ENCODE data around the gene ZNHIT3.
"Not testable (repeated sequence)": the region's sequence is repeated elsewhere in the genome, so short reads cannot be mapped to it uniquely, and the experiment has no call there.

ZNHIT3 gene

DNA sequence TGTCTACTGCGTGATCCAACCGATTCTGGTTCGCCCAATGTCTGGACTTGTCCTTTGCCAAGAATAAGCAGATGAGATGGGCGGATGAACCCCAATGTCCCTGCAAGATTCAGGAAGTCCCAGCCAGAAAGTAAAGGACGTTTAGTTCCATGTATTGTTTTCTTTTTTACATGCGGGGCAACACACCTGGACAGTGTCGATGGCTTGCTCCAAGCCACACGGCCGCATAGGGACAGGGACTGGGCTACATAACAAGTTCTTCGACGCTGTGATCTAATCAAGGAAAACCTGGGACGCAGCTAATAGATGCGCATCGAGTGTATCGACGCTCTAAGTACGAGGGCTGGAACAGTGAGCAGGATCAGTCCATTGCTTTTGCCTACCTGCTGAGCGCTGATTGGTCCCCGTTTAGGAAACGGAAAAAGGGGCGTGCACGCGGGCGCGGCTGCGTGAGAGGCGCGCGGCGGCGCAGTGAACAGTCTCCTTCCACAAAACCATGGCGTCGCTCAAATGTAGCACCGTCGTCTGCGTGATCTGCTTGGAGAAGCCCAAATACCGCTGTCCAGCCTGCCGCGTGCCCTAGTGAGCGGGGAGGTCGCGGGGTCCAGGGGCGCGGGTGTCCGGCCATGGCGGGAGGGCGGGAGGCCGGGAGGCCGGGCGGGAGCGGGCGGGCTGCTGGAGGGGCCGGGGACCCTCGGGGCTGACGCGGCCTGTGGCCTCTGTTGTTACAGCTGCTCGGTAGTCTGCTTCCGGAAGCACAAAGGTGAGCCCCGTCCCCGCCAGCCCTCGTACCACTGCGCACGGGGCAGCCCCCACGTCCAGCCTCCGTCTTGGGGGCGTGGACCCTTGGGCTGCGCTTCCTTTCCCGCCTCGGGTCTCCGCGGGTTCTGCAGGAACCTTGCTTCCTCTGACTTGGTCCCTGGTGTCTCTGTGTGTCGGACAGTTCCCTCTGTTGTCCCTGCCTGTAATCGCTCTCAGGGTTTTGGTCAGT lies at the start of gene ZNHIT3:
TSS of gene ZNHIT3 (plus strand) at position 478 of the 991 bp plus-strand sequence. CDS start at position 497, 19 bp downstream.
- in situ Hi-C loops (cut with HindIII; ENCODE audit: low sequenced_read_pairs) = loop anchor here (25.0 kb wide), 1 partner anchor 624 kb away; the partner anchor contains the start of gene HEATR9

DNA sequence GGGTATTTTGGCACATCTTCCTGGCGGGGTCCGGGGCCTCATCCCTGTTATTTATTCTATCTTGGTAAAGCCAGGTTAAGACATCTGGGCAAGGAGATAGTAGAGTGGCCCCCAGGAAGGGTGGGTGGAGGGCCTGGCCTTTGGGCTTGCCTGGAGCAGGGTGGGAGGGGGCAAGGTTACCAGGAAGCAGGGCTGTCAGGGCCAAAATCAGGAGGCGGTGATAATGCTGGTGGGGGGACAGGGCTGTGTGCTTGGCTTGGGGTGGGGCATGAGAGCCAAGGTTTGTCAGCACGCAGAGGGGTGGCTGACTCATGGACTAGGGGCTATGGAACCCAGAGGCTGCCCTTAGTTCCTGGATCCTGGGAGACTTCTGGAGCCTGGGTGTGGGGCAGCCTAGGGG lies 44.7 kb upstream of the ZNHIT3 start:
- in situ Hi-C loops (cut with HindIII; ENCODE audit: low sequenced_read_pairs) = not testable (repeated sequence)

DNA sequence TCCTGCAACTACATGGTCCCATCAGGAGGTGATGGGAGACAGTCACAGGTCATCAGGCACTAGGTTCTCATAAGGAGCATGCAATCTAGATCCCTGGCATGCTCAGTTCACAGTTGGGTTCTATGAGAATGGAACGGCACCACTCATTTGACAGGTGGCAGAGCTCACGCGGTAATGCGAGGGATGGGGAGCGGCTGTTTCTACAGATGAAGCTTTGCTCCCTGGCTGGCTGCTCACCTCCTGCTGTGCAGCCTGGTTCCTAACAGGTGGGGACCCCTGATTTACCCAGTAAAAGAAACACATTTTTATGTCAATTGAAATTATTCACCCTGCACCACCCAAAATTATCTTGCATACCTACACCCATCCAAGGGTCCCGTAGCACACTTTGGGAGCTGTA lies 42.7 kb upstream of the ZNHIT3 start:
- in situ Hi-C loops (cut with HindIII; ENCODE audit: low sequenced_read_pairs) = no loop called here

DNA sequence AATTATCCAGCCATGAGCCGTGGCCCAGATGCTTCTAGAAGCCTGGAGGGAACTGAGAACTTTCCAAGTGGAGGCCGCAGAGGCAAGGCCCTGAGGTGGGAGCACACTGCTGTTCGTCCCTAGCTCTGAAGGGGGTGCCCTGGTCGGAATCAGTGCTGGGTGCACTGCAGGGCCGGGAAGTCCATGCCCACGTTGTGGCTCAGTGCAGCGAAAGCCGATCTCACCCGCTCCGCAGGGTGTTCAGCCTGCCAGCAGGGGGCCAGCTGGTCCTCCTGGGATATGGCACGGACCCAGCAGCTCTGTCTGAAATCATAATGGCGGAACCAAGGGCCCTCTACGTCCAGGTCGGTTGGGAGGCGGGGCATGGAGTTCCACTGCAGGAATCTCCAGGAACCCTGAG lies 36.5 kb upstream of the ZNHIT3 start:
- in situ Hi-C loops (cut with HindIII; ENCODE audit: low sequenced_read_pairs) = not testable (repeated sequence)

DNA sequence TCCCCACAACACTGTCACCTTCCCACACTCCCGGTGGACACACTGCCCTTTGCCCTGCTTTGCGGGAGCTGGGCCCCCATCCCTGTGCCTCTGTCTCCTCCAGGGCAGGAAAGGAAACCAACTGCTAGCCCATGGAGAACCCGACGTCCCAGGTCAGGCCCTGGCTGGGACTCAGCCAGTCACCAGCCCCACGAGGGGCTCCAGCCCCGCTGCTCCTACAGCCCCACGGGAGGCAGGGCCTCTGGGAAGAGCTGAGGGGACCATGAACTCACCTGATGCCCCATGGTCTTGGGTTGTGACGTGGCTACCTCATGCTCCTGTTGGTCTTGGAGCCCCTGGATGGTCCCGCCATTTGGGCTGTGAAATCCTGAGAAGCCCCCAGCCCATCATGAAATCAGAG lies 33.6 kb upstream of the ZNHIT3 start:
- in situ Hi-C loops (cut with HindIII; ENCODE audit: low sequenced_read_pairs) = not testable (repeated sequence)

DNA sequence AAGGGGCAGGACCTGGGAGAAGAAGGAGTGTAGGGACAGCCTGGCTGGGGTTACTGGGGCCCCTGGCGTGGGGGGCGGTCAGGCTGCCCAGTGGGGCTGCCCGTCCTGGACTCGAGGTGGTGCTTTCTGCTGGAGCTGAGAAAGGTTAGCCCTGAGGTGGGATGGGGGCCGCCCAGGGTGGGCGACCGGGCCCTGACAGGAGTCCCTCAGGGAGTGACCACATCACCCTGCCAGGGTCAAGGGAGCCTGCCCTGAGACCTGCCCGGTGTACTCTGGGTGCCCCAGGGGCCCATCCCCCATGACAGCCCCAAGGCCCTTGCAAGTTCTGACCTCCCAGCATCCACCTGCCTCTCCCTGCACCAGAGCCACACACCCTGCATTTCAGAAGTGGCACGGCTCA lies 28.8 kb upstream of the ZNHIT3 start:
- in situ Hi-C loops (cut with HindIII; ENCODE audit: low sequenced_read_pairs) = not testable (repeated sequence)

DNA sequence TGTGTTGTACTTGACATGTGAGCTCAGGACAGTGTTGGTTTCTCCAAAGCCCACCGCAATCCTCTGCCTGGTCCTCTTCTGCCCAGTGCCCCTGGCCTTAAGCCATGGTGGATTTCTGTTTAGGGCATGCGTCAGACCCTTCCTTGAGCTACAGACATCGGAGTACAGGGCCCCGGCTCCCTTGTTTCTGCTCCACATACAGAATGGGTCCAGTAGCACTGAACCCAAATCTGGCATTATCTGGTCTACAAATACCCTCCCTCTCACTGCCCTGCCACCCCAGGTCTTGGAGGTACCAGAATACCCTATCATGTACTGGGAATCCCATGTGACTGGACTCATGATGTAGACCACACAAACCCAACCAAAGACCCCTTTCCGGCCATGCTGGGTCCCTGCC lies 27.4 kb upstream of the ZNHIT3 start:
- in situ Hi-C loops (cut with HindIII; ENCODE audit: low sequenced_read_pairs) = no loop called here

DNA sequence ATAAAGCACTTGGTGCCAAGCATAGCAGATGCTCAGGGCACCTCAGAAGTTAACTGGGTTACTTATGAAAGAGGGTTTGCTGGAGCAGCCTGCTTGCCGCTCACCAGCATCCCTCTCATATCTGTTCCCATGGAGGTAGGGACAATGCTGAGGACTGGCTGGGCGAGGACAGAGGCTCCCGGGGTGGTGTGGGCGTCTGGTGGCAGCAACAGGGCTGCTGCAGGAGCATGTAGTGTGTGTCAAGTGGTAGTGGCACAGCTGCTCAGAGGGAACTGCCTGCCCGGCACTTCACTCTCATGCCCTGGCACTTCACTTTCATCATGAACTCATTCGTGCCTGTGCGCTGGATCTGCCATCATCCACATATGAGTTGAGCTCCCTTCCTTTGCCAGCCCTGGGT lies 26.9 kb upstream of the ZNHIT3 start:
- in situ Hi-C loops (cut with HindIII; ENCODE audit: low sequenced_read_pairs) = no loop called here

DNA sequence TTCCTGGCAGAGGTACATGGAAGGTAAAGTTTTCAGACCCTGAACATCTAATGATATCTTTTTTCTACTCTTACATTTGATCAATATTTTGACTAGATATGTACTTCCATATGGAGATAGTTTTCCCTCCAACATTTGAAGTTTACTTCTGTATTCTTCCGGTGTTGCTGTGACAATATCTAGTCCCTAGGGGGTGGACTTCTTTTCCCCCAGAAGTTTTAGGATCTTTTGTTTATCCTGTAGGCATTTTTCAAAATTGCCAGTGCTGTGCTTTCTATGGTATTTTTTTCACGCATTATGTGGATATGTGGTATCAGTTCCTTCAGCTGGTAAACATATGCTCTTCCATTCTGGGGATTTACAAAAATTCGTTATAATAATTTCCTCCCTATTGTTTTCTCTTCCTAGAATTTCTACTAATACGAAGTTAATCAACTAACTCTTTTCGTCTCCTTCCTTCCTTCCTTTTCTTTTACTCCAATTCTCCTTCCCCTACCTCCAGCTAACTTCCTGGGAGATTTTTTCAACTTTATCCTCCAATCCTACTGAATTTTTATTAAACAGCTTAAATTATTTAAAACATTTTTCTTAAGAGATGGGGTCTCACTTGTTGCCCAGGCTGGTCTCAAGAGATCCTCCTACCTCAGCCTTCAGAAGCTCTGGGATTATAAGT lies 26.1 kb upstream of the ZNHIT3 start:
- in situ Hi-C loops (cut with HindIII; ENCODE audit: low sequenced_read_pairs) = no loop called here

DNA sequence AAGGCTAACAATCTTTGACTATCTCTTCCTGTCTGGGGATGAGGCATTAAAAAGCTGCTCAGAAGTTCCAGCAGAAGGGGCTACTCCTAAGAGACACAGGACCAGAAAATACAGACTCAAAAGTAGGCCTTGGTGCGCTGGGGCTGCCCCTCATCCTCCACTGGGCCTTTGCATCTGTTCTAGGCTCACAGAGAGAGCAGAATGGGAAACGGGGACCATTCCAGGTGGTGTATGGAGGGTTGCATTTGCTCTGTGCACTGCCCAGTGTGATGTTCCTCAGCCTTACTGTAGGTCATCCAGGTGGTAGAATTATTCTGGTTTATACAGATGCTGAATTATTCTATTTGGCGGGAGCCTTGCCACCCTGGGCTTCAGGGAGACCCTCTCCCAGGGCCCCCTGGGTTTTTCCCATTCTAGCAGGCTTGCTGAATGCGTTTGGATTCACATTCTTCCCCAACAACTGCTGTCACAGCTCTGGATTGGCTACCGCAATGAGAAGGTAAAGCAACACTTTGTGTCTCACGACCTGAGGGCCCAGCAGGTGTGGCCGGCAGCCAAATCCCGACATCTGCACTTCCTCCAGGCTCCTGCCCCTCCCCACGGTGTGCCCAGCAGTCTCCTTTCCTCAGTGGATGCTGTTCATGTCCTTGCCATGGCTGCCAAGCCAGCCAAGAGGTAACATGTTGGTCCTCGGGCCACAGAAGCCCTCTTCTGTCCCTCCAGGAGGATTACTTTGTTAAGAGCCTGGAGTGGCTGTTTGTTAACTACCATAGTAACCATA lies 25.0 kb upstream of the ZNHIT3 start:
- in situ Hi-C loops (cut with HindIII; ENCODE audit: low sequenced_read_pairs) = no loop called here

DNA sequence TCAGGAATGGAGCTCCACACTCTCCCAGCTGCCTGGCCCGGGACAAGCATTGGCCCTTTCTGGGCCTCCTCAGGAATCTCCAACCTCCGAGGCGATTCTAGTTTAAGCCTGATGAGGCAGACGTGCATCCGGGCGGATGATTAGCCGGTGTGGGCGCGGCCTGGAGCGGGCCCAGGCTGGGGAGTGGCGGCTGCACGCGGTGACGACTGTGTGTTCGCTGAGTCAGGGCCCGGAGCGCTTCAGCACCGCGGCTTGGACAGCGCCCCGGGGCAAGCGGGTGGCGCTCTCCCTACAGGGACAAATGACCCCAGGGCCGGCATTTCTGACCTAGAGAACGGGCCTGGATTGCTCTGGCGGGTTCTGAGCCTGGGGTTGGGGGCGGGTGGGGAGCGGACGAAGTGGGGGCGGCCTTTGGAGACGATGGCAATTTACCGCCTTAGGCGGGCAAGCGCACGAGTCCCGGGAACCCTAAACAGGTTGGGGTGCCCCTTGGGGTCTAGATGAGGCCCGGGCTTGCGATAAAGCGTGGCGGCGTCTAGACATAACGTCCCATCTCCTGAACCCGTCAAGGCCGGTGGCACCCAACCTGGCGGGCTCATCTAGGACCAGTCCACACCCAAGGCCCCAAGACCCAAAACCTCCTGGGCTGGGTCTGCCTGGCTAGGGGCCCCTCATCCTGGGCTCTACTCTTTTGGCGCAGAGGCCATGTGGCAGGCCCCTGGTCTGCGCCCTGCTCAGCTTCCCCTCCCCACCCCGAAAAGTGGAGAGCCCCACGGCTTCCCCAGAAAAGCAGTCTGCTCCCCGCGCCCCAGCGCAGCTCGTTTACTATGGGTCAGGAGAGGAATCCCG lies 22.3 kb upstream of the ZNHIT3 start:
- in situ Hi-C loops (cut with HindIII; ENCODE audit: low sequenced_read_pairs) = no loop called here

DNA sequence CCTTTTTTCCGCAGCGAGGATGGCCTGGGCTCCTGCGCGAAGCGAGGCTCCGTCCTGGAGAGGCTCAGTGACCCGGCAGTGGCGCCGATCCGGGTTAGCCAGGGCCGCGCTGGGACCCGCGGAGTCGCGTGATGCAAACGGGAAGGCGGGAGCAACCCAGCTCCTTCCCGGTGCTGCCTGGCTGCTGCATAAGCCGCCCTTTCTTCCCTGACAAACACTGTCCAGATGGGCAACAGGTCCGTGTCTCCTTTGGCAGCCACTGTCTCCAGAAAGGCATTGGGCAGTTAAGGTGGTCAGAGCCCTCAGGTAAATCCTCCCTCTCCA lies 21.8 kb upstream of the ZNHIT3 start:
- in situ Hi-C loops (cut with HindIII; ENCODE audit: low sequenced_read_pairs) = no loop called here

DNA sequence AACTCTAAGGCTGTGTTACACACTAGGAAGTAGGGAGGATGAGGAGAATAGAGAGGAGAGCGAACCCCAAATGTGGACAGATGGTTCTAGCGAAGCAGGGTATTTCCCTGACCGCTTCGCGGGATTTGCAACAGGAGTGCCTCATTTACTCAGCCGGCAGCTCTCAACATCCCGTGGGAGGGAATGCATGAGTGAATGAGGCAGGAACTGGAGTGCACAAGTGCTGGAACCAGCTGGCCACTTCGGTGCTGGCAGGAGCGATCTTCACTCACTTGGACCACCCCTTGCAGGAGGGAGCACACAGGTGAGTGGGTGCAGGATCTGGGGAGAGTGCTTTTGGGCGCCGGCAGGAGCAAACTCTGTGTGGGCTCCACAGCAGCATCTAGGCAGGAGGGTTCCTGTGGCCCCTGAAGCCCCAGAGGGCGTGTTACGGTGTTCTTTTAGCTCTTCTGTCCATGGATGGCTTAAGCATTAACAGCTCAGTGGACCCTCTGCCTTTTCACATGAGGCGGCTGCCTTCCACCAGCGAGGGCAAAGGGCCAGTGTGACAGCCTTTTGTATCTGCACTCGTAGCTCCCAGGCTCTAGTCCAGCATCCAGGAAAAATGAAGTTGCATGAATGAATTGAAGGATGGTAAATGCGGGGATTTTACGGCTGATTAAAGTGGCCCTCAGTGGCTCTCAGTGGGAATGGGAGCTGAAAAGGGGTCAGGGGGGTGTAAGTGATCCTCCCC lies 17.4 kb upstream of the ZNHIT3 start:
- in situ Hi-C loops (cut with HindIII; ENCODE audit: low sequenced_read_pairs) = no loop called here

DNA sequence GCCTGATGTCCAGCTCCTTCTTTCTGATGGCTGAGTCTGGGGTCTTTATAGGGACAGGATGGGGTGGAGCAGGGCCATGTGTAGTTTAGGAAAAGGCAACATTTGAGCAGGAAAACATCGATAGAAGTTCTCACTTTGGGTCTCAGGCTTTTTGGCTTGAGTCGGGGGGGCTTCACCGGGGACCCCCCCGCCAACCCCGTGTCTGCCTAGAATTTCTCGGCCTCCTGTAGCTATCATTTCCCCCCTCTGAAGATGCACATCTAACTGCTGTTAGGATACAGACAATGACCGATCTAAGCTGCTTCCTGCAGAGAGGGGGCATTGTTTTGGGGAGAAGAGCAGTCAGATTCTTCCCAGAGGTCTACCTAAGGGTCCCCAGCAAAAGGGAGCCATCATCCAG lies 16.7 kb upstream of the ZNHIT3 start:
- in situ Hi-C loops (cut with HindIII; ENCODE audit: low sequenced_read_pairs) = no loop called here

DNA sequence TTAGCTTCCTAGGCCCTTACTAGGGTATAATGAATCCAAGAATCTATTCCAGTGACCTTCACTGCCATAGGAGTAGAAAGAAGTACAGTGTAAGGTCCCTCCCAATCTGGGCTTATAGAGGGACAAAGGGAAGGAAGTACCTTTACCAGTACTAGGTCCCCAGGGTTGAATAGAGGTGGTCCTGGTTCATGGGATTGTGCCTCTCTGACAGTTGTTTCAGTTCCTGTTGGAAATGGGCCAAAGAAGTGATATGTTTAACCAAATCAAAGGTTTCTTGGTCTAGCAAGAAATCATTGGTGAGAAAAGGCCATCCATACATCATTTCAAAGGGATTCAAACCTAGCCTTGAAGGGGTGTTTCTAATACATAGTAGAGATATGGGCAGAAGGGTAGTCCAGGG lies 16.0 kb upstream of the ZNHIT3 start:
- in situ Hi-C loops (cut with HindIII; ENCODE audit: low sequenced_read_pairs) = no loop called here

DNA sequence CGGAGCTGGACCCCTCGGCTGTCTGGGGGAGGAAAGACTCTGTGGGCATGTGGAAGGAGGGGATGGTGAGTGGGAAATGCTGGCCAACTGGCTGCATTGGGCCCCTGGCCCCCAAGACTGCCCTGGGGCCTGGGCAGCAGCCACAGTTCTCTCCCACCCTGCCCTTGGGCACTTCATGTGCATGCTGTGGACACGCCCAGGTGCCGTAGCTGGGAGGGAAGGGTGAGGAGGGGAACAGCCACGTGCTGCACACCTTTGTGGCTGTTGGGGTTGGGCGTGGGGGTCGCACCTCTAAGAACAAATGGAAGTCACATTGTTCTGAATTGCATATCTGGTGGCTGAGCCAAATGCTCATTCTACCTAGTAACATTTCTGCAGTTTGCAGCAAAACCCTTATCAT lies 11.9 kb upstream of the ZNHIT3 start:
- in situ Hi-C loops (cut with HindIII; ENCODE audit: low sequenced_read_pairs) = no loop called here

DNA sequence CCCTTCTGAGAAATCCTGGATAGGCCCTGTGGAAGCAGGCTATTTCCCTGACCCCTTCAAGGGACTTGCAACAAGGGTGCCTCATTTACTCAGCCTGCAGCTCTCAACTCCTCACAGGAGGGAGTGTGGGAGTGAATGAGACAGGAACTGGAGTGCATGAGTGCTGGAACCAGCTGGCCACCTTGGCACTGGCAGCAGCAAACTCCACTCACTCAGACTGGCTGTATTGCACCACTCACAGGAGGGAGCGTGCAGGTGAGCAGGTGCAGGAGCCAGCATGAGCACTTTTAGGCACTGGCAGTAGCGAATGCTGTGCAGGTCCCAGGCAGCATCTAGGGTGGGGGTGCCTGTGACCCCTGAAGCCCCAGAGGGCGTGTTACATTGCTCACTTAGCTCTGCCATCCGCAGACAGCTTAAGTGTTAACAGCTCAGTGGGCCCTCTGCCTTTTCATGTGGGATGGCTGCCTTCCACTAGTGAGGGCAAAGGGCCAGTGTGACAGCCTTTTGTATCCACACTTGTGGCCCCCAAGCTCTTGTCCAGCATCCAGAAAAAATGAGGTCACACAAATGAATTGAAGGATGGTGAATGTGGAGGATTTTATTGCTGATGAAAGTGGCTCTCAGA lies 11.0 kb upstream of the ZNHIT3 start:
- in situ Hi-C loops (cut with HindIII; ENCODE audit: low sequenced_read_pairs) = loop anchor here (25.0 kb wide), 1 partner anchor 613 kb away; the partner anchor contains the start of gene HEATR9

DNA sequence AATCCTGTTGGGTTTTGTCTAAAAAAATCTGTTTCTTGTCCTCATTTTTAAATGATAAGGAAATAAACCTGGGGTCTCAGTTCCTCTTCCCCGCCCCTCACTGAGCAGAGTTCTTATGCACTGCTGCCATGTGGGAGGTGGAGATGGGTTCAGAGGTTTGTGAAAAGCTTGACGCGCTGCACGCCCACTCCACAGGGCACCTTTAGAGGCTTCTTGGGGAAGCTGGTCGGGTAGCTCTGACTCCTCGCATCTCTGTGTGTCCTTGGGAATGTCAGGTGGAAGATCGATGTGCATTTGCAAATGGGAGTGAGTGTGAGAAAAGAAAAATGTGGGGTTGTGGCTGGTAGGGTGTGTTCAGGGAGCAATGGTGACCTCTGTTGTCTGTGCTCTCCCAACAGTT lies 4.7 kb upstream of the ZNHIT3 start:
- in situ Hi-C loops (cut with HindIII; ENCODE audit: low sequenced_read_pairs) = loop anchor here (25.0 kb wide), 1 partner anchor 620 kb away; the partner anchor contains the start of gene HEATR9
